WTC11 (cell line): ENCODE measurements around the gene OLFM1. TPM values are rescaled to one million over a fixed set of nuclear protein-coding genes. Genes with fewer than 3 reads are reported as not detected.

ENCODE experiments used
- ATAC-seq: fragments of 200-7000 bp; cut with Tn5 transposase; 2 replicates; pipeline ENCODE4 v1.10.0; 2021; ENCODE audit warnings: mild to moderate bottlenecking, moderate library complexity
- CTCF ChIA-PET: fragments of 300-600 bp; sonication (Branson Sonifier 250); formaldehyde crosslinking; loops from one replicate; lab custom pipeline; 2021; ENCODE audit warnings: antibody characterized with exemption; lab: Charles Lee
- POLR2A ChIA-PET: fragments of 350-600 bp; sonication (Branson Sonifier 250); formaldehyde crosslinking; loops from one replicate; lab custom pipeline; 2021; ENCODE audit warnings: antibody characterized with exemption; lab: Charles Lee
- DNase-seq: peaks from one replicate; pipeline ENCODE4 v3.0.0; 2021; ENCODE audit warnings: low spot score
- H3K27ac Mint-ChIP-seq: 2 replicates; pipeline ENCODE4 v1.8.0; 2021; ENCODE audit warnings: mixed read lengths
- H3K27me3 Mint-ChIP-seq: 2 replicates; pipeline ENCODE4 v1.8.0; 2021; ENCODE audit warnings: low read depth, mild to moderate bottlenecking, moderate library complexity, mixed read lengths
- H3K36me3 Mint-ChIP-seq: 2 replicates; pipeline ENCODE4 v1.8.0; 2021; ENCODE audit warnings: mixed read lengths
- H3K4me1 Mint-ChIP-seq: 2 replicates; pipeline ENCODE4 v1.8.0; 2022; ENCODE audit warnings: mixed read lengths
- H3K4me3 Mint-ChIP-seq: 2 replicates; pipeline ENCODE4 v1.8.0; 2021; ENCODE audit warnings: mild to moderate bottlenecking, moderate library complexity, mixed read lengths
- H3K9me3 Mint-ChIP-seq: 2 replicates; pipeline ENCODE4 v1.8.0; 2021; ENCODE audit warnings: mixed read lengths
- AR ChIP-seq: fragments of 250-450 bp; sonication (Bioruptor Pico); IDR thresholded peaks from 2 replicates; pipeline ENCODE4 v1.9.0; 2021; ENCODE audit warnings: mild to moderate bottlenecking
- ARID4B ChIP-seq: sonication (generic); formaldehyde crosslinking; IDR thresholded peaks from 2 replicates; pipeline ENCODE4 v1.8.0; 2023; ENCODE audit warnings: missing genetic modification reagents, mild to moderate bottlenecking, borderline replicate concordance
- CTCF ChIP-seq: fragments of 200-600 bp; IDR thresholded peaks from 2 replicates; pipeline ENCODE4 v1.8.0; 2022; ENCODE audit warnings: antibody characterized with exemption
- ELF4 ChIP-seq: sonication (generic); formaldehyde crosslinking; IDR thresholded peaks from 2 replicates; pipeline ENCODE4 v1.8.1; 2022; ENCODE audit warnings: low read depth, mild to moderate bottlenecking, moderate library complexity, missing genetic modification reagents
- ESRRA ChIP-seq: sonication (generic); formaldehyde crosslinking; IDR thresholded peaks from 2 replicates; pipeline ENCODE4 v1.8.1; 2022; ENCODE audit warnings: mild to moderate bottlenecking, missing genetic modification reagents, borderline replicate concordance
- GRHL2 ChIP-seq: fragments of 250-450 bp; sonication (Bioruptor Pico); IDR thresholded peaks from 2 replicates; pipeline ENCODE4 v1.8.0; 2022; ENCODE audit warnings: mild to moderate bottlenecking, moderate library complexity; ENCODE audit not compliant: insufficient replicate concordance, severe bottlenecking
- HMGXB4 ChIP-seq: sonication (generic); formaldehyde crosslinking; IDR thresholded peaks from 2 replicates; pipeline ENCODE4 v1.8.1; 2023; ENCODE audit warnings: mild to moderate bottlenecking, moderate library complexity, missing genetic modification reagents
- IRF1 ChIP-seq: sonication (generic); formaldehyde crosslinking; IDR thresholded peaks from 2 replicates; pipeline ENCODE4 v1.8.0; 2023; ENCODE audit warnings: missing genetic modification reagents
- JAZF1 ChIP-seq: fragments of 250-450 bp; sonication (Bioruptor Pico); IDR thresholded peaks from 2 replicates; pipeline ENCODE4 v1.9.0; 2021; ENCODE audit warnings: moderate library complexity, mild to moderate bottlenecking, inconsistent platforms
- NFE2L1 ChIP-seq: sonication (generic); formaldehyde crosslinking; IDR thresholded peaks from 2 replicates; pipeline ENCODE4 v1.8.1; 2023; ENCODE audit warnings: missing genetic modification reagents
- PREB ChIP-seq: sonication (generic); formaldehyde crosslinking; IDR thresholded peaks from 2 replicates; pipeline ENCODE4 v1.8.1; 2022; ENCODE audit warnings: mild to moderate bottlenecking, missing genetic modification reagents, moderate library complexity, borderline replicate concordance
- SMAD3 ChIP-seq: sonication (generic); formaldehyde crosslinking; IDR thresholded peaks from 2 replicates; pipeline ENCODE4 v1.8.0; 2022; ENCODE audit warnings: missing genetic modification reagents, mild to moderate bottlenecking, borderline replicate concordance
- SOX15 ChIP-seq: fragments of 250-450 bp; sonication (Bioruptor Pico); IDR thresholded peaks from 2 replicates; pipeline ENCODE4 v1.9.0; 2021; ENCODE audit warnings: mild to moderate bottlenecking
- TEAD4 ChIP-seq: sonication (generic); formaldehyde crosslinking; IDR thresholded peaks from 2 replicates; pipeline ENCODE4 v1.8.0; 2022; ENCODE audit warnings: mild to moderate bottlenecking, missing genetic modification reagents
- ZBTB21 ChIP-seq: sonication (generic); formaldehyde crosslinking; IDR thresholded peaks from 2 replicates; pipeline ENCODE4 v1.8.1; 2023; ENCODE audit warnings: mild to moderate bottlenecking, missing genetic modification reagents, borderline replicate concordance
- ZBTB43 ChIP-seq: sonication (generic); formaldehyde crosslinking; IDR thresholded peaks from 2 replicates; pipeline ENCODE4 v1.8.1; 2023; ENCODE audit warnings: mild to moderate bottlenecking, missing genetic modification reagents
- ZNF232 ChIP-seq: sonication (generic); formaldehyde crosslinking; IDR thresholded peaks from 2 replicates; pipeline ENCODE4 v1.8.0; 2022; ENCODE audit warnings: mild to moderate bottlenecking, missing genetic modification reagents
- ZNF423 ChIP-seq: fragments of 250-450 bp; sonication (Bioruptor Pico); IDR thresholded peaks from 2 replicates; pipeline ENCODE4 v2.1.2; 2022; ENCODE audit warnings: mild to moderate bottlenecking, moderate library complexity
- ZNF512 ChIP-seq: sonication (generic); formaldehyde crosslinking; IDR thresholded peaks from 2 replicates; pipeline ENCODE4 v1.8.1; 2022; ENCODE audit warnings: missing genetic modification reagents, borderline replicate concordance
- total RNA-seq: library from RNA; stranded (reverse); gene quantifications from 3 replicates; pipeline ENCODE4 v1.2.3, GENCODE V29; 2021

The OLFM1 gene
- total RNA-seq, 1 experiment from 2014 or later = 37.6 TPM

GRCh38 chr9:135141183-135141774, 53.8 kb downstream of the OLFM1 start:
- Mint-ChIP-seq H3K27me3 (no peaks in the 10 kb centered on the region), H3K4me1 (peaks cover 15% of the 10 kb centered on the region), H3K36me3 (peaks cover 3% of the 10 kb centered on the region; the same call in 1 of the 2 replicates), H3K4me3 (no peak overlapping the region), H3K9me3 (peaks cover 14% of the 10 kb centered on the region), H3K27ac (no peak overlapping the region)
- TF ChIP-seq ZBTB21 (CRISPR knock-in tag) (no peak), IRF1 (no peak), CTCF (no peak), NFE2L1 (CRISPR knock-in tag) (no peak), AR (CRISPR knock-in tag) (no peak), ELF4 (CRISPR knock-in tag) (no peak), ZBTB43 (CRISPR knock-in tag) (no peak), PREB (CRISPR knock-in tag) (no peak), JAZF1 (CRISPR knock-in tag) (no peak), HMGXB4 (CRISPR knock-in tag) (no peak), GRHL2 (CRISPR knock-in tag) (no peak), ESRRA (no peak), ARID4B (CRISPR knock-in tag) (no peak), TEAD4 (CRISPR knock-in tag) (no peak), ZNF512 (CRISPR knock-in tag) (no peak), ZNF423 (CRISPR knock-in tag) (no peak), SOX15 (CRISPR knock-in tag) (no peak), ZNF232 (CRISPR knock-in tag) (no peak), SMAD3 (CRISPR knock-in tag) (no peak)
- POLR2A ChIA-PET = no interaction called here
- CTCF ChIA-PET = no interaction called here
- ATAC-seq (no peak), DNase-seq (no peak)
